ENCODE measurements around the gene DRC7.

- TF ChIP-seq, protein P1, sequence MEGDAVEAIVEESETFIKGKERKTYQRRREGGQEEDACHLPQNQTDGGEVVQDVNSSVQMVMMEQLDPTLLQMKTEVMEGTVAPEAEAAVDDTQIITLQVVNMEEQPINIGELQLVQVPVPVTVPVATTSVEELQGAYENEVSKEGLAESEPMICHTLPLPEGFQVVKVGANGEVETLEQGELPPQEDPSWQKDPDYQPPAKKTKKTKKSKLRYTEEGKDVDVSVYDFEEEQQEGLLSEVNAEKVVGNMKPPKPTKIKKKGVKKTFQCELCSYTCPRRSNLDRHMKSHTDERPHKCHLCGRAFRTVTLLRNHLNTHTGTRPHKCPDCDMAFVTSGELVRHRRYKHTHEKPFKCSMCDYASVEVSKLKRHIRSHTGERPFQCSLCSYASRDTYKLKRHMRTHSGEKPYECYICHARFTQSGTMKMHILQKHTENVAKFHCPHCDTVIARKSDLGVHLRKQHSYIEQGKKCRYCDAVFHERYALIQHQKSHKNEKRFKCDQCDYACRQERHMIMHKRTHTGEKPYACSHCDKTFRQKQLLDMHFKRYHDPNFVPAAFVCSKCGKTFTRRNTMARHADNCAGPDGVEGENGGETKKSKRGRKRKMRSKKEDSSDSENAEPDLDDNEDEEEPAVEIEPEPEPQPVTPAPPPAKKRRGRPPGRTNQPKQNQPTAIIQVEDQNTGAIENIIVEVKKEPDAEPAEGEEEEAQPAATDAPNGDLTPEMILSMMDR (IDR thresholded peaks at IDR 0.05; ENCODE audit: low read depth, low read length, poor library complexity, severe bottlenecking) = no peak
- TF ChIP-seq EZH2phosphoT487 (IDR thresholded peaks at IDR 0.05; ENCODE audit: borderline replicate concordance, low read length) = no peak
Measured at GRCh38 chr16:57765160-57765728, 70.6 kb downstream of the DRC7 start.

All from DOHH2 (cell line).